Myometrial cell (primary cell): Measurements from ENCODE around the gene WEE2. TPM values are rescaled to one million over a fixed set of nuclear protein-coding genes. Genes with fewer than 3 reads are reported as not detected.

Experiments used
- total RNA-seq: library from RNA; depleted of rRNA; stranded (reverse); fragments of >200 nt; gene quantifications from 2 replicates; pipeline ENCODE4 v1.2.3, GENCODE V29; 2015

WEE2 gene
- total RNA-seq = not detected in 2 replicates

DNA sequence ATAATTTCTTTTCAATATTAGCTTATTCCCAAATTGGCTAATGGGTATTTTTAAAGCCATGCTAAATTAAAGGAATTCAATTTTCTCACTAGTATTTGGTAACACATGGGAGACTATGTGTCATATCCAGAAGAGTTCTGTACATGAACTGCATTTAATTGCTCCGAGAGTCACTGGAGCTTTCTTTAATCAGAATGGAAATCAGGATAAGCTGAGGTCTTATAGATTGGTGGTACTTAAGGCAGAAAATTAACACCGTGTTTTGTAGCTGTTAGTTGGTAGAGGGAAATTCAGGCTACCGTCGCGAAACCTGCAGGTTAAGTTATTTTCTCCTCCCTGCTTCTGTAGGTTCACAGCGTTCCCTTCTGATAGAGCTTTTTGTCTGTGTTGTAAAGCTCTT lies at the start of gene WEE2:
Gene WEE2, plus strand, starts transcription at position 3 of the 400 bp plus-strand sequence. CDS start 406 bp downstream, outside the sequence.

GRCh38 chr7:141702047-141702567 lies 6.0 kb upstream of the WEE2 start, which contains the start of gene DENND11:
DENND11 (minus strand) TSS chr7:141702166; CDS start chr7:141702153, 13 bp downstream.

GRCh38 chr7:141737836-141738591 lies 29.9 kb downstream of the WEE2 start, which contains the start of gene SSBP1:
SSBP1 (plus strand) TSS chr7:141738358; CDS start chr7:141739167, 809 bp downstream.

DNA sequence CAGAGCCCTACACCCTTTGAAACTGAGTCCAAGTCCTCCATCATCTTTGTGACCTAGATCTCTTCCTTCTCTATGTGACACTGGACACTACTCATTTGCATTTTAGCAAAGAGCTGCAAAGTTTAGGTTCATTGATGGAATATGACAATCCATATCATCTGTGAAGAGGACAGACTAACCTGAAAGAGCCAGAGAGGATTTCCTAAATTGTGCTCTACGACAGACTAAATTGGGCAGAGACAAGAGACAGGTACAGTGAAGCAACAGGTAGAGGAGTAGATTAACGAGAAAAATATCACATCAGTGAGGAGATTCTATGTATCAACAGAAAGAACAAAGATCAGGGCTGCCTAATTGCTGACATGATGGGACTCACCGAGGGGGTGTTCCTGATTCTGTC lies 55.6 kb downstream of the WEE2 start, which contains the start of gene TAS2R3:
Gene TAS2R3, plus strand, starts transcription at position 301 of the 400 bp plus-strand sequence. Its CDS starts 62 bp downstream, at position 363.

GRCh38 chr7:141776374-141776773 lies 68.2 kb downstream of the WEE2 start, which contains the start of gene TAS2R4:
TAS2R4 (plus strand) TSS chr7:141776674; CDS start chr7:141778489, 1,815 bp downstream.

Other genes with a start within 250 kb of the WEE2 start
- gene AGK, start 156.9 kb upstream of the WEE2 start, total RNA-seq = 32.9 and 40.9 TPM in 2 replicates
- gene DENND11, start 6.2 kb upstream of the WEE2 start, total RNA-seq = 1.6 and 1.7 TPM in 2 replicates
- gene SSBP1, start 30.0 kb downstream of the WEE2 start, total RNA-seq = 208 and 285 TPM in 2 replicates
- gene TAS2R3, start 55.7 kb downstream of the WEE2 start, total RNA-seq = not detected in 2 replicates
- not detected in 2 replicates for gene TAS2R4, start 68.3 kb downstream of the WEE2 start, total RNA-seq
- gene TAS2R5, start 81.9 kb downstream of the WEE2 start, total RNA-seq = not detected in 2 replicates
- gene PRSS37, start 133.1 kb downstream of the WEE2 start, total RNA-seq = not detected in 2 replicates
- gene OR9A4, start 208.0 kb downstream of the WEE2 start, total RNA-seq = not detected in 2 replicates
- gene CLEC5A, start 238.6 kb downstream of the WEE2 start, total RNA-seq = not detected in 2 replicates